Subcutaneous abdominal adipose tissue (tissue), 5 donors: Measurements from ENCODE around the gene DLEC1.
"Not testable (repeated sequence)": the region's sequence is repeated elsewhere in the genome, so short reads cannot be mapped to it uniquely, and the experiment has no call there.

Experiments
- H3K27ac ChIP-seq: one replicate; pipeline ENCODE4 v1.7.0; 2013; ENCODE audit warnings: low read depth, mild to moderate bottlenecking, inconsistent platforms, low read length, moderate library complexity
- H3K27me3 ChIP-seq, 5 donors: one replicate each; pipeline ENCODE4 v1.7.0; 2013; ENCODE audit warnings: low read length in 5 of 5, inconsistent platforms in 1 of 5; ENCODE audit not compliant: control insufficient read depth in 5 of 5, insufficient read depth in 4 of 5
- H3K36me3 ChIP-seq, 5 donors: one replicate each; pipeline ENCODE4 v1.7.0; 2013; ENCODE audit warnings: low read length in 5 of 5; ENCODE audit not compliant: control insufficient read depth in 5 of 5, insufficient read depth in 5 of 5
- H3K4me1 ChIP-seq, 5 donors: one replicate each; pipeline ENCODE4 v1.7.0; 2013; ENCODE audit warnings: low read length in 5 of 5, mild to moderate bottlenecking in 3 of 5, moderate library complexity in 1 of 5; ENCODE audit not compliant: control insufficient read depth in 5 of 5, insufficient read depth in 5 of 5
- H3K4me3 ChIP-seq, 5 donors: one replicate each; pipeline ENCODE4 v1.7.0; 2013; ENCODE audit warnings: low read length in 5 of 5, low read depth in 1 of 5
- H3K9ac ChIP-seq, 5 donors: one replicate each; pipeline ENCODE4 v1.7.0; 2013; ENCODE audit warnings: low read length in 5 of 5, mild to moderate bottlenecking in 4 of 5, moderate library complexity in 3 of 5
- H3K9me3 ChIP-seq, 5 donors: one replicate each; pipeline ENCODE4 v1.7.0; 2013; ENCODE audit warnings: low read length in 5 of 5; ENCODE audit not compliant: control insufficient read depth in 5 of 5
- donor health status: healthy.
- donor health status: healthy.
- donor health status: healthy.
- donor health status: healthy.
- donor health status: healthy.

Gene DLEC1

GRCh38 chr3:38135621-38136277, 96.7 kb downstream of the DLEC1 start:
- peaks cover 16 to 82% (median 66%) of the 10 kb centered on the region in 5 donors for H3K4me1 ChIP-seq
- H3K36me3 ChIP-seq: peaks cover 0 to 47% (median 39%) of the 10 kb centered on the region in 5 donors
- peak overlapping the region; percentile 98 for H3K27ac ChIP-seq

GRCh38 chr3:38136393-38136776, 97.4 kb downstream of the DLEC1 start:
- peaks cover 16 to 79% (median 63%) of the 10 kb centered on the region in 5 donors for H3K4me1 ChIP-seq
- H3K4me3 ChIP-seq: peak overlapping the region; percentile 84 to 94 (median 91)
- H3K36me3 ChIP-seq: peaks cover 0 to 47% (median 39%) of the 10 kb centered on the region in 5 donors
- H3K9ac ChIP-seq: peak overlapping the region; percentile 68 to 93 (median 89)
- H3K27ac ChIP-seq: peak overlapping the region; percentile 98
- H3K27me3 ChIP-seq: peaks cover 0 to 3% (median 0%) of the 10 kb centered on the region in 5 donors
- no peaks in the 10 kb centered on the region for H3K9me3 ChIP-seq

More at GRCh38 chr3:38135621-38136277, 96.7 kb downstream of the DLEC1 start:
- not testable (repeated sequence) for H3K27me3 ChIP-seq, H3K9me3 ChIP-seq
- H3K4me3 ChIP-seq: peak overlapping the region; percentile 84 to 94 (median 91)
- H3K9ac ChIP-seq: peak overlapping the region; percentile 68 to 93 (median 89)

GRCh38 chr3:38136777-38137614, 98.0 kb downstream of the DLEC1 start, which contains the start of gene ACAA1:
ACAA1 (minus strand) TSS chr3:38137127; CDS start chr3:38137035, 92 bp downstream.
- H3K4me1 ChIP-seq: peaks cover 16 to 79% (median 63%) of the 10 kb centered on the region in 5 donors
- H3K27me3 ChIP-seq: peaks cover 0 to 3% (median 0%) of the 10 kb centered on the region in 5 donors
- peaks cover 0 to 47% (median 39%) of the 10 kb centered on the region in 5 donors for H3K36me3 ChIP-seq
- H3K9me3 ChIP-seq: no peaks in the 10 kb centered on the region
- peak within 1 kb of the TSS; percentile 98 for H3K27ac ChIP-seq
- peak within 1 kb of the TSS; percentile 89 to 95 (median 92) for H3K9ac ChIP-seq
- peak within 1 kb of the TSS; percentile 85 to 94 (median 91) for H3K4me3 ChIP-seq

GRCh38 chr3:38137615-38138348, 98.8 kb downstream of the DLEC1 start:
- H3K27me3 ChIP-seq: peaks cover 0 to 3% (median 0%) of the 10 kb centered on the region in 5 donors
- H3K9me3 ChIP-seq: no peaks in the 10 kb centered on the region
- H3K9ac ChIP-seq: peak overlapping the region; percentile 86 to 95 (median 92)
- H3K4me1 ChIP-seq: peaks cover 16 to 72% (median 58%) of the 10 kb centered on the region in 5 donors
- H3K4me3 ChIP-seq: peak overlapping the region; percentile 80 to 94 (median 91)
- peaks cover 0 to 45% (median 35%) of the 10 kb centered on the region in 5 donors for H3K36me3 ChIP-seq
- H3K27ac ChIP-seq: peak overlapping the region; percentile 98

GRCh38 chr3:38138349-38139190, 99.6 kb downstream of the DLEC1 start, which contains the start of gene MYD88:
MYD88 (plus strand) TSS chr3:38138661; CDS start chr3:38138701, 40 bp downstream.
- H3K9me3 ChIP-seq: no peaks in the 10 kb centered on the region
- peaks cover 0 to 3% (median 0%) of the 10 kb centered on the region in 5 donors for H3K27me3 ChIP-seq
- H3K27ac ChIP-seq: peak within 1 kb of the TSS; percentile 98
- peaks cover 16 to 68% (median 58%) of the 10 kb centered on the region in 5 donors for H3K4me1 ChIP-seq
- peaks cover 0 to 37% (median 27%) of the 10 kb centered on the region in 5 donors for H3K36me3 ChIP-seq
- H3K9ac ChIP-seq: peak within 1 kb of the TSS; percentile 86 to 95 (median 92)
- H3K4me3 ChIP-seq: peak within 1 kb of the TSS; percentile 80 to 94 (median 91)

- Histone ChIP-seq H3K27ac (peak overlapping the region; percentile 98), H3K9me3 (no peaks in the 10 kb centered on the region), H3K9ac (peak overlapping the region; percentile 68 to 95 (median 90)), H3K27me3 (peaks cover 0 to 3% (median 0%) of the 10 kb centered on the region in 5 donors), H3K36me3 (peaks cover 0 to 31% (median 21%) of the 10 kb centered on the region in 5 donors), H3K4me3 (peak overlapping the region; percentile 80 to 94 (median 91)), H3K4me1 (peaks cover 16 to 63% (median 51%) of the 10 kb centered on the region in 5 donors)
These were observed 100.2 kb downstream of the DLEC1 start for GRCh38 chr3:38139191-38139590.

GRCh38 chr3:38139652-38140051, 100.6 kb downstream of the DLEC1 start:
- peak overlapping the region in 4 of 5 donors; percentile 4 to 95 (median 66) for H3K9ac ChIP-seq
- peak overlapping the region; percentile 80 to 94 (median 91) for H3K4me3 ChIP-seq
- no peak overlapping the region for H3K27ac ChIP-seq
- H3K36me3 ChIP-seq: peaks cover 0 to 29% (median 21%) of the 10 kb centered on the region in 5 donors
- peaks cover 16 to 60% (median 50%) of the 10 kb centered on the region in 5 donors for H3K4me1 ChIP-seq
- H3K27me3 ChIP-seq: peaks cover 0 to 3% (median 0%) of the 10 kb centered on the region in 5 donors
- H3K9me3 ChIP-seq: no peaks in the 10 kb centered on the region

GRCh38 chr3:38140326-38141172, 101.5 kb downstream of the DLEC1 start:
- peaks cover 0 to 24% (median 21%) of the 10 kb centered on the region in 5 donors for H3K36me3 ChIP-seq
- peak overlapping the region in 2 of 5 donors; percentile 5 to 95 for H3K9ac ChIP-seq
- peak overlapping the region in 2 of 5 donors; percentile 6 to 93 for H3K4me3 ChIP-seq
- no peak overlapping the region for H3K27ac ChIP-seq
- no peaks in the 10 kb centered on the region for H3K9me3 ChIP-seq
- H3K27me3 ChIP-seq: peaks cover 0 to 3% (median 0%) of the 10 kb centered on the region in 5 donors
- H3K4me1 ChIP-seq: peaks cover 16 to 52% (median 44%) of the 10 kb centered on the region in 5 donors
